Muscle of back (tissue), 11 donors: ENCODE results near the gene LAMB2. TPM values are rescaled to one million over a fixed set of nuclear protein-coding genes. Genes with fewer than 3 reads are reported as not detected.

Source experiments
- DNase-seq, 3 donors: peaks; one replicate each; pipeline versions ENCODE4 v3.0.0 to v3.0.0-alpha.2; 2013
- polyA plus RNA-seq, 10 donors: library from polyadenylated mRNA; unstranded; fragments of 120-200 nt; gene quantifications; one replicate each; pipeline ENCODE4 v1.2.1, GENCODE V29; 2013; ENCODE audit not compliant: insufficient read length in 10 of 10

Gene LAMB2
- polyA plus RNA-seq, 10 donors = 258 to 439 (median 333) TPM

- DNase-seq = no peak
Measured at GRCh38 chr3:49122451-49122850, 10.4 kb downstream of the LAMB2 start.

- DNase-seq = no peak
Measured at GRCh38 chr3:49122022-49122421, 10.8 kb downstream of the LAMB2 start.

GRCh38 chr3:49121132-49121736 lies 11.6 kb downstream of the LAMB2 start:
- DNase-seq = no peak

GRCh38 chr3:49120438-49121131 lies 12.3 kb downstream of the LAMB2 start, which contains the start of gene USP19:
Gene USP19 (minus strand): TSS chr3:49120823. CDS start chr3:49119145, 1,678 bp downstream.
- peak; percentile 93 to 98 (median 96) for DNase-seq

GRCh38 chr3:49120096-49120437 lies 12.8 kb downstream of the LAMB2 start:
- DNase-seq = peak in 1 of 3 donors; percentile 25

GRCh38 chr3:49119439-49119838 lies 13.4 kb downstream of the LAMB2 start:
- no peak for DNase-seq

GRCh38 chr3:49119036-49119435 lies 13.8 kb downstream of the LAMB2 start:
- DNase-seq = no peak

GRCh38 chr3:49112262-49112661 lies 20.6 kb downstream of the LAMB2 start:
- no peak for DNase-seq

- no peak for DNase-seq
Measured at GRCh38 chr3:49111347-49111746, 21.5 kb downstream of the LAMB2 start.

GRCh38 chr3:49110780-49111179 lies 22.1 kb downstream of the LAMB2 start:
- DNase-seq = no peak

- no peak for DNase-seq
Measured at GRCh38 chr3:49108346-49108745, 24.5 kb downstream of the LAMB2 start.

GRCh38 chr3:49104427-49105291 lies 28.2 kb downstream of the LAMB2 start, which contains the start of gene QARS1:
Gene QARS1 (minus strand): TSS chr3:49104757. CDS start chr3:49104733, 24 bp downstream.
- DNase-seq = peak; percentile 94 to 98 (median 94)

GRCh38 chr3:49104052-49104426 lies 28.8 kb downstream of the LAMB2 start:
- DNase-seq = no peak

GRCh38 chr3:49100046-49100615 lies 32.7 kb downstream of the LAMB2 start:
- no peak for DNase-seq

GRCh38 chr3:49098910-49099630 lies 33.8 kb downstream of the LAMB2 start:
- no peak for DNase-seq

- no peak for DNase-seq
Measured at GRCh38 chr3:49098429-49098828, 34.4 kb downstream of the LAMB2 start.

GRCh38 chr3:49093853-49094767 lies 38.7 kb downstream of the LAMB2 start, which contains the start of gene QRICH1:
Gene QRICH1 (minus strand): TSS chr3:49094071. CDS start chr3:49077017, 17,054 bp downstream.
- DNase-seq = peak; percentile 99 to 100 (median 99)

- DNase-seq = peak; percentile 72 to 96 (median 91)
Measured at GRCh38 chr3:49092938-49093852, 39.7 kb downstream of the LAMB2 start.

- DNase-seq = no peak
Measured at GRCh38 chr3:49081429-49081828, 51.4 kb downstream of the LAMB2 start.
